ENCODE results near the gene KIAA0930.

- TF ChIP-seq POLR2A (IDR thresholded peaks at IDR 0.05; ENCODE audit: low read length) (no peak), GATA1 (IDR thresholded peaks at IDR 0.05; ENCODE audit: low read depth, low read length) (no peak)
Observed at GRCh38 chr22:45227645-45228400, 12.9 kb downstream of the KIAA0930 start.

Data from erythroblast (primary cell).